IgD-negative memory B cell (primary cell): ENCODE measurements around the gene ZNF511. TPM values are rescaled to one million over a fixed set of nuclear protein-coding genes. Genes with fewer than 3 reads are reported as not detected.

ENCODE experiments used
- H3K27ac Mint-ChIP-seq, 3 donors: one replicate each; pipeline ENCODE4 v1.8.0; 2020 to 2022; ENCODE audit warnings: mild to moderate bottlenecking in 3 of 3, mixed read lengths in 3 of 3, moderate library complexity in 1 of 3
- H3K27me3 Mint-ChIP-seq: one replicate; pipeline ENCODE4 v1.8.0; 2021; ENCODE audit warnings: mixed read lengths
- H3K36me3 Mint-ChIP-seq: one replicate; pipeline ENCODE4 v1.8.0; 2020; ENCODE audit warnings: mild to moderate bottlenecking, mixed read lengths
- H3K4me1 Mint-ChIP-seq, 3 donors: one replicate each; pipeline ENCODE4 v1.8.0; 2020 to 2022; ENCODE audit warnings: mixed read lengths in 3 of 3, mild to moderate bottlenecking in 1 of 3
- H3K4me3 Mint-ChIP-seq, 4 donors: one replicate each; pipeline ENCODE4 v1.8.0; 2020 to 2022; ENCODE audit warnings: mild to moderate bottlenecking in 4 of 4, mixed read lengths in 4 of 4, moderate library complexity in 3 of 4
- H3K9me3 Mint-ChIP-seq, 3 donors: one replicate each; pipeline ENCODE4 v1.8.0; 2020 to 2021; ENCODE audit warnings: mixed read lengths in 3 of 3, mild to moderate bottlenecking in 1 of 3
- polyA plus RNA-seq: library from polyadenylated mRNA; unstranded; fragments of 300-500 nt; fragmentation: Illumina TruSeq; gene quantifications from one replicate; pipeline ENCODE4 v1.2.3, GENCODE V29; 2021

The ZNF511 gene
- polyA plus RNA-seq, 1 donor from 2014 or later, result 107 TPM

- Mint-ChIP-seq H3K9me3 (no peaks in the 10 kb centered on the region), H3K27ac (no peak overlapping the region), H3K4me1 (peaks cover 0 to 5% (median 0%) of the 10 kb centered on the region in 3 donors), H3K4me3 (no peak overlapping the region), H3K36me3 (no peaks in the 10 kb centered on the region), H3K27me3 (no peaks in the 10 kb centered on the region)
Measured at GRCh38 chr10:133353202-133353959, 44.7 kb downstream of the ZNF511 start.

- H3K4me3 Mint-ChIP-seq, result no peak overlapping the region
- H3K9me3 Mint-ChIP-seq, result no peaks in the 10 kb centered on the region
- no peaks in the 10 kb centered on the region for H3K36me3 Mint-ChIP-seq
- no peaks in the 10 kb centered on the region for H3K27me3 Mint-ChIP-seq
- H3K4me1 Mint-ChIP-seq, result peaks cover 0 to 3% (median 0%) of the 10 kb centered on the region in 3 donors
- H3K27ac Mint-ChIP-seq, result peak overlapping the region in 1 of 3 donors; percentile 63
Measured at GRCh38 chr10:133353988-133354605, 45.4 kb downstream of the ZNF511 start.

- no peak overlapping the region for H3K27ac Mint-ChIP-seq
- H3K9me3 Mint-ChIP-seq, result no peaks in the 10 kb centered on the region
- H3K4me1 Mint-ChIP-seq, result peaks cover 0 to 1% (median 0%) of the 10 kb centered on the region in 3 donors
- H3K4me3 Mint-ChIP-seq, result peak overlapping the region in 1 of 4 donors; percentile 14
- H3K27me3 Mint-ChIP-seq, result no peaks in the 10 kb centered on the region
- no peaks in the 10 kb centered on the region for H3K36me3 Mint-ChIP-seq
Measured at GRCh38 chr10:133354672-133355240, 46.0 kb downstream of the ZNF511 start.

- H3K9me3 Mint-ChIP-seq, result no peaks in the 10 kb centered on the region
- H3K27ac Mint-ChIP-seq, result peak overlapping the region in 1 of 3 donors; percentile 25
- H3K4me1 Mint-ChIP-seq, result peaks cover 0 to 1% (median 0%) of the 10 kb centered on the region in 3 donors
- no peaks in the 10 kb centered on the region for H3K36me3 Mint-ChIP-seq
- H3K27me3 Mint-ChIP-seq, result no peaks in the 10 kb centered on the region
- peak overlapping the region in 1 of 4 donors; percentile 16 for H3K4me3 Mint-ChIP-seq
Measured at GRCh38 chr10:133355266-133355665, 46.6 kb downstream of the ZNF511 start.

- Mint-ChIP-seq H3K36me3 (no peaks in the 10 kb centered on the region), H3K27me3 (no peaks in the 10 kb centered on the region), H3K9me3 (no peaks in the 10 kb centered on the region), H3K27ac (peak overlapping the region in 1 of 3 donors; percentile 25), H3K4me1 (peaks cover 2 to 4% (median 3%) of the 10 kb centered on the region in 3 donors), H3K4me3 (peak overlapping the region; percentile 44 to 78 (median 61))
Measured at GRCh38 chr10:133355991-133356390, 47.3 kb downstream of the ZNF511 start.

- H3K4me1 Mint-ChIP-seq, result peaks cover 8 to 10% (median 9%) of the 10 kb centered on the region in 3 donors
- H3K27ac Mint-ChIP-seq, result no peak overlapping the region
- no peaks in the 10 kb centered on the region for H3K9me3 Mint-ChIP-seq
- H3K4me3 Mint-ChIP-seq, result peak overlapping the region; percentile 68 to 90 (median 84)
- H3K27me3 Mint-ChIP-seq, result no peaks in the 10 kb centered on the region
- no peaks in the 10 kb centered on the region for H3K36me3 Mint-ChIP-seq
Measured at GRCh38 chr10:133356549-133357284, 48.0 kb downstream of the ZNF511 start.

- Mint-ChIP-seq H3K4me1 (peaks cover 14 to 16% (median 16%) of the 10 kb centered on the region in 3 donors), H3K27ac (no peak within 1 kb of the TSS), H3K36me3 (no peaks in the 10 kb centered on the region)
Measured at GRCh38 chr10:133357285-133358161, 48.8 kb downstream of the ZNF511 start, which contains the start of gene FUOM. FUOM (minus strand) TSS chr10:133358019; CDS start chr10:133358007, 12 bp downstream.

GRCh38 chr10:133358162-133358924, 49.6 kb downstream of the ZNF511 start:
- no peaks in the 10 kb centered on the region for H3K36me3 Mint-ChIP-seq
- no peaks in the 10 kb centered on the region for H3K27me3 Mint-ChIP-seq
- peak overlapping the region in 1 of 4 donors; percentile 51 for H3K4me3 Mint-ChIP-seq
- H3K9me3 Mint-ChIP-seq, result no peaks in the 10 kb centered on the region
- H3K27ac Mint-ChIP-seq, result no peak overlapping the region
- peaks cover 14 to 16% (median 14%) of the 10 kb centered on the region in 3 donors for H3K4me1 Mint-ChIP-seq

More at GRCh38 chr10:133357285-133358161, 48.8 kb downstream of the ZNF511 start, which contains the start of gene FUOM:
- H3K27me3 Mint-ChIP-seq, result no peaks in the 10 kb centered on the region
- peak within 1 kb of the TSS; percentile 68 to 90 (median 84) for H3K4me3 Mint-ChIP-seq
- no peaks in the 10 kb centered on the region for H3K9me3 Mint-ChIP-seq

GRCh38 chr10:133358925-133359310, 50.2 kb downstream of the ZNF511 start:
- H3K4me3 Mint-ChIP-seq, result peak overlapping the region in 1 of 4 donors; percentile 51
- H3K36me3 Mint-ChIP-seq, result no peaks in the 10 kb centered on the region
- H3K27ac Mint-ChIP-seq, result no peak overlapping the region
- no peaks in the 10 kb centered on the region for H3K27me3 Mint-ChIP-seq
- H3K9me3 Mint-ChIP-seq, result no peaks in the 10 kb centered on the region
- H3K4me1 Mint-ChIP-seq, result peaks cover 14 to 16% (median 14%) of the 10 kb centered on the region in 3 donors

GRCh38 chr10:133359554-133359971, 50.8 kb downstream of the ZNF511 start:
- Mint-ChIP-seq H3K36me3 (no peaks in the 10 kb centered on the region), H3K9me3 (no peaks in the 10 kb centered on the region), H3K4me3 (peak overlapping the region in 1 of 4 donors; percentile 51), H3K27me3 (no peaks in the 10 kb centered on the region), H3K27ac (no peak overlapping the region), H3K4me1 (peaks cover 14 to 16% (median 14%) of the 10 kb centered on the region in 3 donors)

- Mint-ChIP-seq H3K4me3 (peak overlapping the region in 1 of 4 donors; percentile 51), H3K27me3 (no peaks in the 10 kb centered on the region), H3K4me1 (peaks cover 14 to 16% (median 14%) of the 10 kb centered on the region in 3 donors), H3K9me3 (no peaks in the 10 kb centered on the region), H3K27ac (no peak overlapping the region), H3K36me3 (peaks cover 2% of the 10 kb centered on the region)
Measured at GRCh38 chr10:133359972-133360610, 51.4 kb downstream of the ZNF511 start.

GRCh38 chr10:133361227-133361626, 52.5 kb downstream of the ZNF511 start:
- Mint-ChIP-seq H3K4me3 (peak overlapping the region in 3 of 4 donors; percentile 72 to 84 (median 73)), H3K9me3 (no peaks in the 10 kb centered on the region), H3K36me3 (peaks cover 2% of the 10 kb centered on the region), H3K27me3 (no peaks in the 10 kb centered on the region), H3K27ac (peak overlapping the region in 2 of 3 donors; percentile 74 to 82), H3K4me1 (peaks cover 14 to 16% (median 14%) of the 10 kb centered on the region in 3 donors)
